Measurements from ENCODE around the gene ITGB2. TPM values are rescaled to one million over a fixed set of nuclear protein-coding genes. Genes with fewer than 3 reads are reported as not detected.

The ITGB2 gene
- total RNA-seq, 1 experiment from 2014 or later = 1.5 TPM

- no peak for TF ChIP-seq ZBTB33 (IDR thresholded peaks at IDR 0.05; ENCODE audit: extremely low read depth, insufficient replicate concordance, low read length)
- no peak for TF ChIP-seq SP1 (IDR thresholded peaks at IDR 0.05; ENCODE audit: low read depth)
- TF ChIP-seq EZH2phosphoT487 (IDR thresholded peaks at IDR 0.05; ENCODE audit: borderline replicate concordance) = no peak
- TF ChIP-seq SIN3A (IDR thresholded peaks at IDR 0.05; ENCODE audit: low read depth) = no peak
- TF ChIP-seq ZNF274 (IDR thresholded peaks at IDR 0.05; ENCODE audit: low read depth, low read length) = no peak
Measured at GRCh38 chr21:44926331-44927101, 5.8 kb upstream of the ITGB2 start (continued).

DNA sequence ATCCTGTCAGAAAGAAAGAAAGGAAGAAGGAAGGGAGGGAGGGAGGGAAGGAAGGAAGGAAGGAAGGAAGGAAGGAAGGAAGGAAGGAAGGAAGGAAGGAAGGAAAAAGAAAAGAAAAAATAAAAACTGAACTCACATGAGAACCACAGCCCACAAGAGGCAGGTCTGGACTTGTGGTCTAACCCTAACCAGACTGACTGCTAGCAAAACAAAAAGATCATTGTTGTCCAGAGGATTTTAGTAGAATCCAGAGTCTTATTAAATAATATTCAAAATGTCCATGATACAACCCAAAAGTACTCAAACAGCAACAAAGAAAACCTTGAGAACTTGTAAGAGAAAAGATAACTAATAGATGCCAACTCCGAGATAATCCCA lies 4.7 kb upstream of the ITGB2 start:
- no peak overlapping the region for H3K4me2 ChIP-seq (ENCODE audit: low read length)
- peaks cover 70% of the 10 kb centered on the region for H3K27me3 ChIP-seq (ENCODE audit: insufficient read depth, low read length)
- H4K20me1 ChIP-seq (ENCODE audit: insufficient read depth) = no peaks in the 10 kb centered on the region
- no peaks in the 10 kb centered on the region for H3K36me3 ChIP-seq (ENCODE audit: control insufficient read depth in 1 of 2, insufficient read depth in 2 of 2, low read length in 2 of 2)
- ATAC-seq = no peak
- no peak for TF ChIP-seq RAD21 (IDR thresholded peaks at IDR 0.05; ENCODE audit: low read depth)
- H3K79me2 ChIP-seq (ENCODE audit: insufficient read depth, low read length) = no peaks in the 10 kb centered on the region
- H3K4me3 ChIP-seq (replicated peaks in 1 of 2; ENCODE audit: low read depth in 1 of 2, low read length in 2 of 2) = no peak overlapping the region
- ChIA-PET RAD21 (ENCODE audit: low non-redundant PET in 1 of 2, low total read pairs in 2 of 2, uncharacterized antibody in 2 of 2, unreplicated experiment in 2 of 2) (no interaction called here), CTCF (no interaction called here), POLR2A (no interaction called here)
- intact Hi-C loops (cut with micrococcal nuclease) = loop anchor here (5.0 kb wide), 1 partner anchor 33 kb away; no protein-coding TSS in a partner anchor
- no TSS peak for BruUV-seq (replicated peaks)
- H3K9me3 ChIP-seq (ENCODE audit: control insufficient read depth in 1 of 2, insufficient read depth in 1 of 2, low read depth in 1 of 2, low read length in 2 of 2) = no peaks in the 10 kb centered on the region
- no peak overlapping the region for H3K27ac ChIP-seq (ENCODE audit: low read depth, low read length)
- peaks cover 20 to 34% of the 10 kb centered on the region in 2 experiments for H3K4me1 ChIP-seq (ENCODE audit: control insufficient read depth in 1 of 2, insufficient read depth in 2 of 2, low read length in 2 of 2)
- DNase-seq (ENCODE audit: low read depth, low spot score) = no peak
- H3K9ac ChIP-seq (ENCODE audit: low read length) = no peak overlapping the region
- H2AFZ ChIP-seq (ENCODE audit: low read depth, low read length, poor library complexity, severe bottlenecking) = no peak overlapping the region
- H3K9me2 ChIP-seq (ENCODE audit: insufficient read depth) = no peaks in the 10 kb centered on the region
